CD8-positive, alpha-beta memory T cell (primary cell): Measurements from ENCODE around the gene NADSYN1. TPM values are rescaled to one million over a fixed set of nuclear protein-coding genes. Genes with fewer than 3 reads are reported as not detected.

ENCODE experiments used
- CTCF ChIA-PET: fragments of 350-600 bp; sonication (Branson Sonifier 250); formaldehyde crosslinking; loops from one replicate; lab custom pipeline; 2021; ENCODE audit warnings: antibody characterized with exemption; lab: Charles Lee
- POLR2A ChIA-PET: fragments of 350-600 bp; sonication (Branson Sonifier 250); formaldehyde crosslinking; loops from one replicate; lab custom pipeline; 2021; ENCODE audit warnings: antibody characterized with exemption; lab: Charles Lee
- DNase-seq, 5 donors: peaks; one replicate each; pipeline versions ENCODE4 v3.0.0 to v3.0.0-alpha.2; 2020 to 2022; ENCODE audit warnings: mixed read lengths in 1 of 5
- H3K27ac ChIP-seq: one replicate; pipeline ENCODE4 v1.7.0; 2013; ENCODE audit warnings: low read depth, mild to moderate bottlenecking, low read length, moderate library complexity
- H3K27me3 ChIP-seq: 2 replicates; pipeline ENCODE4 v1.7.0; 2013; ENCODE audit warnings: low read length, mild to moderate bottlenecking; ENCODE audit not compliant: insufficient read depth, poor library complexity, severe bottlenecking
- H3K36me3 ChIP-seq: 2 replicates; pipeline ENCODE4 v1.7.0; 2013; ENCODE audit warnings: mild to moderate bottlenecking, low read length, moderate library complexity; ENCODE audit not compliant: insufficient read depth
- H3K4me1 ChIP-seq: 2 replicates; pipeline ENCODE4 v1.7.0; 2013; ENCODE audit warnings: mild to moderate bottlenecking, low read length, moderate library complexity; ENCODE audit not compliant: insufficient read depth
- H3K4me3 ChIP-seq: 2 replicates; pipeline ENCODE4 v1.7.0; 2013; ENCODE audit warnings: mild to moderate bottlenecking, low read length
- H3K9me3 ChIP-seq: 2 replicates; pipeline ENCODE4 v1.7.0; 2013; ENCODE audit warnings: mild to moderate bottlenecking, low read length
- H3K27ac Mint-ChIP-seq, 8 donors: one replicate each; pipeline ENCODE4 v1.8.0; 2020 to 2021; ENCODE audit warnings: mixed read lengths in 8 of 8, mild to moderate bottlenecking in 6 of 8, inconsistent platforms in 3 of 8, moderate library complexity in 3 of 8
- H3K27me3 Mint-ChIP-seq, 2 donors: one replicate each; pipeline ENCODE4 v1.8.0; 2020 to 2021; ENCODE audit warnings: mixed read lengths in 2 of 2, mild to moderate bottlenecking in 1 of 2, moderate library complexity in 1 of 2
- H3K36me3 Mint-ChIP-seq, 3 donors: one replicate each; pipeline ENCODE4 v1.8.0; 2020 to 2021; ENCODE audit warnings: mixed read lengths in 3 of 3, inconsistent platforms in 1 of 3, mild to moderate bottlenecking in 1 of 3
- H3K4me1 Mint-ChIP-seq, 3 donors: one replicate each; pipeline ENCODE4 v1.8.0; 2020 to 2021; ENCODE audit warnings: mixed read lengths in 3 of 3, inconsistent platforms in 1 of 3, mild to moderate bottlenecking in 1 of 3
- H3K4me3 Mint-ChIP-seq, 7 donors: one replicate each; pipeline ENCODE4 v1.8.0; 2020 to 2021; ENCODE audit warnings: mixed read lengths in 7 of 7, mild to moderate bottlenecking in 6 of 7, moderate library complexity in 4 of 7, inconsistent platforms in 2 of 7
- H3K9me3 Mint-ChIP-seq, 5 donors: one replicate each; pipeline ENCODE4 v1.8.0; 2020 to 2022; ENCODE audit warnings: mixed read lengths in 5 of 5, mild to moderate bottlenecking in 3 of 5, moderate library complexity in 2 of 5, inconsistent platforms in 1 of 5
- polyA plus RNA-seq: library from polyadenylated mRNA; unstranded; fragments of 300-500 nt; fragmentation: Illumina TruSeq; gene quantifications from one replicate; pipeline ENCODE4 v1.2.3, GENCODE V29; 2021
- total RNA-seq, 2 experiments: library from RNA; stranded (reverse); gene quantifications; one replicate each; pipeline ENCODE4 v1.2.3, GENCODE V29; 2021

The NADSYN1 gene
- total and polyA plus RNA-seq, 3 experiments from 2014 or later, result 43.6 to 62.5 (median 60.3) TPM

GRCh38 chr11:71498091-71498490 lies 45.1 kb downstream of the NADSYN1 start:
- peaks cover 27 to 92% (median 33%) of the 10 kb centered on the region in 3 donors for H3K36me3 Mint-ChIP-seq
- POLR2A ChIA-PET, result no interaction called here
- H3K36me3 ChIP-seq, result peaks cover 25% of the 10 kb centered on the region

GRCh38 chr11:71499125-71499524 lies 46.1 kb downstream of the NADSYN1 start:
- Histone ChIP-seq H3K27ac (no peak overlapping the region), H3K4me1 (no peaks in the 10 kb centered on the region), H3K9me3 (no peaks in the 10 kb centered on the region), H3K27me3 (no peaks in the 10 kb centered on the region), H3K36me3 (peaks cover 25% of the 10 kb centered on the region), H3K4me3 (no peak overlapping the region)
- no peak for DNase-seq
- Mint-ChIP-seq H3K4me3 (no peak overlapping the region), H3K9me3 (no peaks in the 10 kb centered on the region), H3K4me1 (no peaks in the 10 kb centered on the region), H3K27me3 (peaks cover 0 to 2% of the 10 kb centered on the region in 2 donors), H3K36me3 (peaks cover 31 to 96% (median 35%) of the 10 kb centered on the region in 3 donors), H3K27ac (peak overlapping the region in 1 of 8 donors; percentile 9)
- POLR2A ChIA-PET, result no interaction called here
- CTCF ChIA-PET, result no interaction called here

More at GRCh38 chr11:71498091-71498490, 45.1 kb downstream of the NADSYN1 start:
- Mint-ChIP-seq H3K27ac (no peak overlapping the region), H3K4me3 (no peak overlapping the region), H3K27me3 (no peaks in the 10 kb centered on the region), H3K9me3 (no peaks in the 10 kb centered on the region), H3K4me1 (no peaks in the 10 kb centered on the region)
- no peaks in the 10 kb centered on the region for H3K27me3 ChIP-seq
- DNase-seq, result no peak
- H3K4me3 ChIP-seq, result no peak overlapping the region
- CTCF ChIA-PET, result no interaction called here
- H3K4me1 ChIP-seq, result no peaks in the 10 kb centered on the region
- no peaks in the 10 kb centered on the region for H3K9me3 ChIP-seq
- no peak overlapping the region for H3K27ac ChIP-seq

- H3K27me3 Mint-ChIP-seq, result peaks cover 0 to 2% of the 10 kb centered on the region in 2 donors
- ChIA-PET CTCF (no interaction called here), POLR2A (no interaction called here)
- no peak overlapping the region for H3K27ac ChIP-seq
- H3K4me1 Mint-ChIP-seq, result no peaks in the 10 kb centered on the region
- no peaks in the 10 kb centered on the region for H3K9me3 ChIP-seq
- no peaks in the 10 kb centered on the region for H3K4me1 ChIP-seq
- peaks cover 32 to 94% (median 36%) of the 10 kb centered on the region in 3 donors for H3K36me3 Mint-ChIP-seq
- no peak for DNase-seq
- no peak overlapping the region for H3K27ac Mint-ChIP-seq
- H3K4me3 ChIP-seq, result no peak overlapping the region
- peaks cover 25% of the 10 kb centered on the region for H3K36me3 ChIP-seq
- no peak overlapping the region for H3K4me3 Mint-ChIP-seq
- no peaks in the 10 kb centered on the region for H3K9me3 Mint-ChIP-seq
- H3K27me3 ChIP-seq, result no peaks in the 10 kb centered on the region
These were observed 46.5 kb downstream of the NADSYN1 start for GRCh38 chr11:71499546-71499945.

- peaks cover 32 to 93% (median 42%) of the 10 kb centered on the region in 3 donors for H3K36me3 Mint-ChIP-seq
These were observed 47.6 kb downstream of the NADSYN1 start for GRCh38 chr11:71500601-71501021.

GRCh38 chr11:71501071-71501985 lies 48.3 kb downstream of the NADSYN1 start:
- H3K4me1 ChIP-seq, result no peaks in the 10 kb centered on the region
- H3K36me3 ChIP-seq, result peaks cover 14% of the 10 kb centered on the region
- no peaks in the 10 kb centered on the region for H3K27me3 ChIP-seq
- H3K4me3 Mint-ChIP-seq, result no peak overlapping the region
- no peaks in the 10 kb centered on the region for H3K9me3 ChIP-seq
- POLR2A ChIA-PET, result no interaction called here
- CTCF ChIA-PET, result no interaction called here
- peaks cover 0 to 6% (median 3%) of the 10 kb centered on the region in 5 donors for H3K9me3 Mint-ChIP-seq
- H3K4me3 ChIP-seq, result no peak overlapping the region
- no peaks in the 10 kb centered on the region for H3K4me1 Mint-ChIP-seq
- peaks cover 34 to 93% (median 45%) of the 10 kb centered on the region in 3 donors for H3K36me3 Mint-ChIP-seq
- no peak for DNase-seq
- no peak overlapping the region for H3K27ac ChIP-seq
- peaks cover 0 to 2% of the 10 kb centered on the region in 2 donors for H3K27me3 Mint-ChIP-seq
- H3K27ac Mint-ChIP-seq, result no peak overlapping the region

More at GRCh38 chr11:71500601-71501021, 47.6 kb downstream of the NADSYN1 start:
- no peak overlapping the region for H3K27ac Mint-ChIP-seq
- ChIA-PET POLR2A (no interaction called here), CTCF (no interaction called here)
- Histone ChIP-seq H3K4me3 (no peak overlapping the region), H3K27me3 (no peaks in the 10 kb centered on the region), H3K27ac (no peak overlapping the region), H3K9me3 (no peaks in the 10 kb centered on the region), H3K36me3 (peaks cover 19% of the 10 kb centered on the region), H3K4me1 (no peaks in the 10 kb centered on the region)
- H3K4me3 Mint-ChIP-seq, result no peak overlapping the region
- DNase-seq, result no peak
- peaks cover 0 to 2% of the 10 kb centered on the region in 2 donors for H3K27me3 Mint-ChIP-seq
- no peaks in the 10 kb centered on the region for H3K4me1 Mint-ChIP-seq
- H3K9me3 Mint-ChIP-seq, result peaks cover 0 to under 1% (median 0%) of the 10 kb centered on the region in 5 donors

- H3K27me3 Mint-ChIP-seq, result peaks cover 0 to 2% of the 10 kb centered on the region in 2 donors
- Histone ChIP-seq H3K9me3 (no peaks in the 10 kb centered on the region), H3K4me1 (no peaks in the 10 kb centered on the region), H3K27me3 (no peaks in the 10 kb centered on the region), H3K4me3 (no peak overlapping the region), H3K27ac (no peak overlapping the region), H3K36me3 (peaks cover 14% of the 10 kb centered on the region)
- no peak overlapping the region for H3K27ac Mint-ChIP-seq
- H3K4me1 Mint-ChIP-seq, result no peaks in the 10 kb centered on the region
- H3K9me3 Mint-ChIP-seq, result peaks cover 3 to 10% (median 9%) of the 10 kb centered on the region in 5 donors
- H3K4me3 Mint-ChIP-seq, result no peak overlapping the region
- no peak for DNase-seq
- CTCF ChIA-PET, result no interaction called here
- peaks cover 37 to 92% (median 48%) of the 10 kb centered on the region in 3 donors for H3K36me3 Mint-ChIP-seq
- POLR2A ChIA-PET, result no interaction called here
These were observed 49.0 kb downstream of the NADSYN1 start for GRCh38 chr11:71502026-71502425.

- peaks cover 33 to 83% (median 52%) of the 10 kb centered on the region in 3 donors for H3K36me3 Mint-ChIP-seq
These were observed 50.0 kb downstream of the NADSYN1 start for GRCh38 chr11:71502871-71503435.

GRCh38 chr11:71504531-71504930 lies 51.5 kb downstream of the NADSYN1 start:
- peaks cover 20 to 34% (median 28%) of the 10 kb centered on the region in 5 donors for H3K9me3 Mint-ChIP-seq
- no peak for DNase-seq
- CTCF ChIA-PET, result no interaction called here
- Histone ChIP-seq H3K4me3 (no peak overlapping the region), H3K27ac (no peak overlapping the region), H3K36me3 (peaks cover 4% of the 10 kb centered on the region), H3K9me3 (peaks cover 14% of the 10 kb centered on the region), H3K27me3 (no peaks in the 10 kb centered on the region), H3K4me1 (no peaks in the 10 kb centered on the region)
- no peaks in the 10 kb centered on the region for H3K4me1 Mint-ChIP-seq
- H3K27ac Mint-ChIP-seq, result no peak overlapping the region
- peaks cover 24 to 69% (median 58%) of the 10 kb centered on the region in 3 donors for H3K36me3 Mint-ChIP-seq
- H3K4me3 Mint-ChIP-seq, result no peak overlapping the region
- peaks cover 0 to 2% of the 10 kb centered on the region in 2 donors for H3K27me3 Mint-ChIP-seq
- POLR2A ChIA-PET, result no interaction called here

More at GRCh38 chr11:71502871-71503435, 50.0 kb downstream of the NADSYN1 start:
- CTCF ChIA-PET, result no interaction called here
- Histone ChIP-seq H3K27ac (no peak overlapping the region), H3K4me3 (no peak overlapping the region), H3K36me3 (peaks cover 9% of the 10 kb centered on the region), H3K27me3 (no peaks in the 10 kb centered on the region), H3K4me1 (no peaks in the 10 kb centered on the region), H3K9me3 (peaks cover under 1% of the 10 kb centered on the region)
- peaks cover 0 to 2% of the 10 kb centered on the region in 2 donors for H3K27me3 Mint-ChIP-seq
- no peak overlapping the region for H3K27ac Mint-ChIP-seq
- DNase-seq, result no peak
- no peaks in the 10 kb centered on the region for H3K4me1 Mint-ChIP-seq
- H3K4me3 Mint-ChIP-seq, result no peak overlapping the region
- H3K9me3 Mint-ChIP-seq, result peaks cover 10 to 18% (median 13%) of the 10 kb centered on the region in 5 donors
- POLR2A ChIA-PET, result no interaction called here
